Esophagus muscularis mucosa (tissue), 4 donors: ENCODE data around the gene PICK1. TPM values are rescaled to one million over a fixed set of nuclear protein-coding genes. Genes with fewer than 3 reads are reported as not detected.

Source experiments
- DNase-seq: peaks from one replicate; pipeline ENCODE4 v3.0.0-alpha.2; 2017; ENCODE audit errors: extremely low spot score
- H3K27ac ChIP-seq, 4 donors: fragments of 200-600 bp; sonication (generic); replicated peaks in 1 of 4; 1 replicate in 3 of 4; 2 replicates in 1 of 4; pipeline ENCODE4 v1.5.1; 2016 to 2019; ENCODE audit warnings: mild to moderate bottlenecking in 1 of 4
- H3K27me3 ChIP-seq, 4 donors: fragments of 200-600 bp; sonication (generic); one replicate each; pipeline versions ENCODE4 v1.5.1 to v1.6.0; 2016 to 2019
- H3K36me3 ChIP-seq, 4 donors: fragments of 200-600 bp; sonication (generic); one replicate each; pipeline ENCODE4 v1.5.1; 2016 to 2019
- H3K4me1 ChIP-seq, 4 donors: fragments of 200-600 bp; sonication (generic); one replicate each; pipeline ENCODE4 v1.5.1; 2016 to 2019
- H3K4me3 ChIP-seq, 4 donors: fragments of 200-600 bp; sonication (generic); 1 replicate in 2 of 4; 2 replicates in 2 of 4; pipeline ENCODE4 v1.5.1; 2016 to 2019; ENCODE audit warnings: mild to moderate bottlenecking in 4 of 4, moderate library complexity in 1 of 4
- H3K9me3 ChIP-seq, 4 donors: fragments of 200-600 bp; sonication (generic); 1 replicate in 3 of 4; 2 replicates in 1 of 4; pipeline ENCODE4 v1.5.1; 2016 to 2019
- CTCF ChIP-seq, 3 experiments: fragments of 200-600 bp in 2 of 3; fragments of 450-650 bp in 1 of 3; sonication (generic) in 2 of 3; IDR thresholded peaks; one replicate each; pipeline ENCODE4 v1.5.1; 2017 to 2019; ENCODE audit warnings: antibody characterized with exemption in 3 of 3, mild to moderate bottlenecking in 2 of 3, moderate library complexity in 1 of 3
- EP300 ChIP-seq: sonication (generic); formaldehyde crosslinking; IDR thresholded peaks from one replicate; pipeline ENCODE4 v1.6.1; 2017; ENCODE audit warnings: antibody characterized with exemption
- POLR2A ChIP-seq: fragments of 450-650 bp; IDR thresholded peaks from one replicate; pipeline ENCODE4 v1.6.1; 2017; ENCODE audit warnings: antibody characterized with exemption, moderate library complexity, mild to moderate bottlenecking, low read depth
- POLR2AphosphoS5 ChIP-seq, 2 donors: sonication (generic); formaldehyde crosslinking; IDR thresholded peaks; one replicate each; pipeline ENCODE4 v1.6.1; 2017; ENCODE audit warnings: antibody characterized with exemption in 2 of 2
- WGBS: methylation state at CpG from one replicate; pipeline ENCODE4 v1.1.5; 2018; 5-methylcytosine and 5-hydroxymethylcytosine counted together
- intact Hi-C: fragments of 100-400 bp; cut with DNase I; formaldehyde crosslinking; loops from one replicate; pipeline ENCODE4 v1.15.1; 2023
- total RNA-seq, 4 donors: library from RNA; depleted of rRNA; stranded (reverse); fragments of >200 nt; gene quantifications; one replicate each; pipeline versions ENCODE4 v1.1.0 to v1.2.1, GENCODE V29; 2016

Gene PICK1
- total RNA-seq, 4 donors from 2014 or later: 23.3 to 36.1 (median 31.1) TPM

- H3K27me3 ChIP-seq: no peaks in the 10 kb centered on the region
- no peak for DNase-seq
- intact Hi-C loops: no loop called here
- H3K9me3 ChIP-seq: no peaks in the 10 kb centered on the region
- no peaks in the 10 kb centered on the region for H3K4me1 ChIP-seq
- H3K36me3 ChIP-seq: peaks cover 0 to 42% (median 16%) of the 10 kb centered on the region in 4 donors
- no peak overlapping the region for H3K27ac ChIP-seq
- TF ChIP-seq POLR2AphosphoS5 (IDR thresholded peaks at IDR 0.05) (no peak), CTCF (IDR thresholded peaks at IDR 0.05) (no peak), POLR2A (no peak), EP300 (no peak)
- WGBS: 94% methylated on average over 6 of the region's 6 CpGs
- no peak overlapping the region for H3K4me3 ChIP-seq
These were observed 65.4 kb downstream of the PICK1 start for GRCh38 chr22:38122616-38123015.

- no peak overlapping the region for H3K4me3 ChIP-seq
- H3K36me3 ChIP-seq: peaks cover 0 to 56% (median 30%) of the 10 kb centered on the region in 4 donors
- TF ChIP-seq POLR2AphosphoS5 (IDR thresholded peaks at IDR 0.05): no peak
- TF ChIP-seq POLR2A: no peak
- TF ChIP-seq CTCF (IDR thresholded peaks at IDR 0.05): no peak
- no peak for TF ChIP-seq EP300
- WGBS: 89% methylated on average over 17 of the region's 21 CpGs
- intact Hi-C loops: no loop called here
- H3K27ac ChIP-seq: no peak overlapping the region
- H3K4me1 ChIP-seq: no peaks in the 10 kb centered on the region
- H3K27me3 ChIP-seq: no peaks in the 10 kb centered on the region
- DNase-seq: no peak
- no peaks in the 10 kb centered on the region for H3K9me3 ChIP-seq
These were observed 67.2 kb downstream of the PICK1 start for GRCh38 chr22:38124236-38124974.

- no peaks in the 10 kb centered on the region for H3K27me3 ChIP-seq
- no peaks in the 10 kb centered on the region for H3K4me1 ChIP-seq
- WGBS: 96% methylated on average over 14 of the region's 14 CpGs
- TF ChIP-seq CTCF (IDR thresholded peaks at IDR 0.05) (no peak), POLR2AphosphoS5 (IDR thresholded peaks at IDR 0.05) (no peak), POLR2A (no peak), EP300 (no peak)
- no peak for DNase-seq
- H3K27ac ChIP-seq: no peak overlapping the region
- intact Hi-C loops: no loop called here
- H3K9me3 ChIP-seq: no peaks in the 10 kb centered on the region
- H3K4me3 ChIP-seq: no peak overlapping the region
- H3K36me3 ChIP-seq: peaks cover 0 to 60% (median 35%) of the 10 kb centered on the region in 4 donors
These were observed 67.9 kb downstream of the PICK1 start for GRCh38 chr22:38125038-38125610.

Other genes with a start within 250 kb of the PICK1 start
- 10 to 100 TPM; 11.6 to 15.2 (median 12.3) TPM for gene GCAT, start 249.5 kb upstream of the PICK1 start, total RNA-seq
- gene GALR3, start 234.0 kb upstream of the PICK1 start, total RNA-seq: not detected
- gene ANKRD54, start 213.1 kb upstream of the PICK1 start, total RNA-seq: 10 to 100 TPM; 27.4 to 64.2 (median 48.1) TPM
- gene EIF3L, start 208.0 kb upstream of the PICK1 start, total RNA-seq: 100 to 1,000 TPM; 348 to 494 (median 425) TPM
- gene MICALL1, start 151.1 kb upstream of the PICK1 start, total RNA-seq: 100 to 1,000 TPM in 1 of 4 donors, 10 to 100 TPM in 3; 51.2 to 136 (median 71.2) TPM
- not detected for gene C22orf23, start 103.8 kb upstream of the PICK1 start, total RNA-seq
- gene POLR2F, start 103.7 kb upstream of the PICK1 start, total RNA-seq: 10 to 100 TPM; 45.7 to 93.0 (median 72.1) TPM
- 10 to 100 TPM; 10.3 to 29.5 (median 17.7) TPM for gene SOX10, start 72.8 kb upstream of the PICK1 start, total RNA-seq
- under 1 TPM in 3 of 4 donors, not detected in 1; 0.29 to 0.65 (median 0.33) TPM for gene SLC16A8, start 26.8 kb downstream of the PICK1 start, total RNA-seq
- 1 to 10 TPM in 1 of 4 donors, under 1 TPM in 3; 0.13 to 1.1 (median 0.58) TPM for gene BAIAP2L2, start 53.3 kb downstream of the PICK1 start, total RNA-seq
- gene PLA2G6, start 124.4 kb downstream of the PICK1 start, total RNA-seq: 10 to 100 TPM; 13.9 to 18.3 (median 15.6) TPM
- gene MAFF, start 144.6 kb downstream of the PICK1 start, total RNA-seq: 100 to 1,000 TPM in 1 of 4 donors, 10 to 100 TPM in 3; 26.2 to 182 (median 54.3) TPM
- 100 to 1,000 TPM in 1 of 4 donors, 10 to 100 TPM in 3; 39.4 to 108 (median 75.3) TPM for gene TMEM184B, start 215.6 kb downstream of the PICK1 start, total RNA-seq